LNCaP clone FGC (cell line): ENCODE data around the gene SPINK5.

Source experiments
- DNase-seq: peaks from one replicate; pipeline ENCODE4 v3.0.0-alpha.2; 2011; ENCODE audit warnings: low read depth
- H3K4me3 ChIP-seq: 2 replicates; pipeline ENCODE4 v1.5.1; 2011; ENCODE audit warnings: mild to moderate bottlenecking, low read depth, low read length, control low read depth
- TF ChIP-seq, protein P1 (sequence below): IDR thresholded peaks from 2 replicates; pipeline ENCODE4 v1.5.1; 2012; ENCODE audit warnings: mild to moderate bottlenecking; ENCODE audit not compliant: control insufficient read depth, insufficient read depth; ENCODE audit errors: extremely low read depth

The SPINK5 gene, protein sequence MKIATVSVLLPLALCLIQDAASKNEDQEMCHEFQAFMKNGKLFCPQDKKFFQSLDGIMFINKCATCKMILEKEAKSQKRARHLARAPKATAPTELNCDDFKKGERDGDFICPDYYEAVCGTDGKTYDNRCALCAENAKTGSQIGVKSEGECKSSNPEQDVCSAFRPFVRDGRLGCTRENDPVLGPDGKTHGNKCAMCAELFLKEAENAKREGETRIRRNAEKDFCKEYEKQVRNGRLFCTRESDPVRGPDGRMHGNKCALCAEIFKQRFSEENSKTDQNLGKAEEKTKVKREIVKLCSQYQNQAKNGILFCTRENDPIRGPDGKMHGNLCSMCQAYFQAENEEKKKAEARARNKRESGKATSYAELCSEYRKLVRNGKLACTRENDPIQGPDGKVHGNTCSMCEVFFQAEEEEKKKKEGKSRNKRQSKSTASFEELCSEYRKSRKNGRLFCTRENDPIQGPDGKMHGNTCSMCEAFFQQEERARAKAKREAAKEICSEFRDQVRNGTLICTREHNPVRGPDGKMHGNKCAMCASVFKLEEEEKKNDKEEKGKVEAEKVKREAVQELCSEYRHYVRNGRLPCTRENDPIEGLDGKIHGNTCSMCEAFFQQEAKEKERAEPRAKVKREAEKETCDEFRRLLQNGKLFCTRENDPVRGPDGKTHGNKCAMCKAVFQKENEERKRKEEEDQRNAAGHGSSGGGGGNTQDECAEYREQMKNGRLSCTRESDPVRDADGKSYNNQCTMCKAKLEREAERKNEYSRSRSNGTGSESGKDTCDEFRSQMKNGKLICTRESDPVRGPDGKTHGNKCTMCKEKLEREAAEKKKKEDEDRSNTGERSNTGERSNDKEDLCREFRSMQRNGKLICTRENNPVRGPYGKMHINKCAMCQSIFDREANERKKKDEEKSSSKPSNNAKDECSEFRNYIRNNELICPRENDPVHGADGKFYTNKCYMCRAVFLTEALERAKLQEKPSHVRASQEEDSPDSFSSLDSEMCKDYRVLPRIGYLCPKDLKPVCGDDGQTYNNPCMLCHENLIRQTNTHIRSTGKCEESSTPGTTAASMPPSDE

DNA sequence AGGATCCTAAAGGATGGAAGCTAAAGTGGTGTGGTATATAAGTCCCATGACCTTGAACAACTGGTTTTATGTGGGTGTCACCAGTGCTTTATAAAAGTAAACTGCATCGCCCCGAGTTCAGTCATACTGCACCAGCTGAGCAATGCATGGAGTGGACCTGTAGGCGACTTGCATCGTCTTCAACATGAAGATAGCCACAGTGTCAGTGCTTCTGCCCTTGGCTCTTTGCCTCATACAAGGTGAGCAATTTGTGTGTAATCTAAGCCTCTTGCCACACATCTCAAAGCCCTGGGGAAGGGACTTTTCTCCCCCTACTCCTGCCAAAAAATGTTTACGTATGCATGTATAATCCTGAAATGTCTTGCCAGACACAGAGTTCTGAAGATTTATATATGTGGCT lies at the start of gene SPINK5:
SPINK5 (plus strand) TSS at position 120 of the 400 bp plus-strand sequence; CDS start at position 185, 65 bp downstream.
- TF ChIP-seq, protein P1, sequence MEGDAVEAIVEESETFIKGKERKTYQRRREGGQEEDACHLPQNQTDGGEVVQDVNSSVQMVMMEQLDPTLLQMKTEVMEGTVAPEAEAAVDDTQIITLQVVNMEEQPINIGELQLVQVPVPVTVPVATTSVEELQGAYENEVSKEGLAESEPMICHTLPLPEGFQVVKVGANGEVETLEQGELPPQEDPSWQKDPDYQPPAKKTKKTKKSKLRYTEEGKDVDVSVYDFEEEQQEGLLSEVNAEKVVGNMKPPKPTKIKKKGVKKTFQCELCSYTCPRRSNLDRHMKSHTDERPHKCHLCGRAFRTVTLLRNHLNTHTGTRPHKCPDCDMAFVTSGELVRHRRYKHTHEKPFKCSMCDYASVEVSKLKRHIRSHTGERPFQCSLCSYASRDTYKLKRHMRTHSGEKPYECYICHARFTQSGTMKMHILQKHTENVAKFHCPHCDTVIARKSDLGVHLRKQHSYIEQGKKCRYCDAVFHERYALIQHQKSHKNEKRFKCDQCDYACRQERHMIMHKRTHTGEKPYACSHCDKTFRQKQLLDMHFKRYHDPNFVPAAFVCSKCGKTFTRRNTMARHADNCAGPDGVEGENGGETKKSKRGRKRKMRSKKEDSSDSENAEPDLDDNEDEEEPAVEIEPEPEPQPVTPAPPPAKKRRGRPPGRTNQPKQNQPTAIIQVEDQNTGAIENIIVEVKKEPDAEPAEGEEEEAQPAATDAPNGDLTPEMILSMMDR, result no peak
- DNase-seq, result no peak
- H3K4me3 ChIP-seq, result no peak within 1 kb of the TSS

DNA sequence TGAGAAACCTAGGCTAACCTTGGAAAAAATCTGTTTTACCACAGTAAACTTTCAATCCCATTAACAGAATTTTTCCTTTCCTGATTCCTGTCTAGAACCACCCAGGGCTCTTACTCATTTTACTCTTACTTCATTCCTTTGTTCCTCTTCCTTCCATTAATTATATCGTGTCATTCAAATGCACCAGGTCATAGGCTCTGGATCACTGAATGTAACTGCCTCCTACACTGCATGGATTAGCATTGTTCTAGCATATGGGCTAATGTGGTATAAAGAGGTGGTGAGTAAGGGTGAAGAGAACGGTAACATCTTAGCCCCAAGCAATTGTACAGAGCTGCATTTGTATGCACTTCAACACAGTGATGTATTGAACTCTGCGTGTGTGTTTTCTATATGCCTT lies 49.5 kb upstream of the SPINK5 start:
- DNase-seq, result no peak
- TF ChIP-seq, protein P1, result no peak
- no peak overlapping the region for H3K4me3 ChIP-seq

DNA sequence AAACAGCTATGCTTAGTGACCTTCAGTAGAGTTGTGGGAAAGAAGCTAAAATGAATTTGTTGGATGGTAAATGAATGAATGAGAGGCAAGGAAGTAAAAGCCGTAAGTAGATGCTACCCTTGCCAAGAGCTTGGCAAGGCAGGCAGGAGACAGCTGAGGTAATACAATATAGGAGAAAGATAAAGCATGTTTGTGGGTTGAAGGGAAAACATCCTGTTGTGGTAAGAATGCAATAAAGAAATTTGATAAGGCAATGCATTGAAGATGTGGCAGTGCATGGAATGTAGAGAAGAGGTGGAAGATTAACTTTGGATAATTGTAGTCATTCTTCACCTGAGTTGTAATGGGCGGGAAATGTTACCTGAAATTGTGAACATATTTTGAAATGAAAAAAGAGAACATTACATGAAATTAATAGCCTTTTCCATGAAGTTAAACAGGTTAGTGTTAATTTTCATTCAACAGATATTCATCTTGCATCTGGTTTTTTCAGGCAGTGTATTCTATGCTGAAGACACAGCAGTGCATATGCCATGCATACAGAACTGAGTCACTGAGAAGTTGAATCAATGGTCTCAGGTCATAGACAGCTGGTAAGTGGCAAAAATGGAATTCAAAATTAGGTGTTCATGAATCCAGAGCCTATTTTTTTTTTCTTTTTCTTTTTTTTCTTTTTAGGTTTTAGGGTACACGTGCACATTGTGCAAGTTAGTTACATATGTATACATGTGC lies 43.4 kb upstream of the SPINK5 start:
- DNase-seq, result no peak
- TF ChIP-seq, protein P1, result no peak
- H3K4me3 ChIP-seq, result no peak overlapping the region

DNA sequence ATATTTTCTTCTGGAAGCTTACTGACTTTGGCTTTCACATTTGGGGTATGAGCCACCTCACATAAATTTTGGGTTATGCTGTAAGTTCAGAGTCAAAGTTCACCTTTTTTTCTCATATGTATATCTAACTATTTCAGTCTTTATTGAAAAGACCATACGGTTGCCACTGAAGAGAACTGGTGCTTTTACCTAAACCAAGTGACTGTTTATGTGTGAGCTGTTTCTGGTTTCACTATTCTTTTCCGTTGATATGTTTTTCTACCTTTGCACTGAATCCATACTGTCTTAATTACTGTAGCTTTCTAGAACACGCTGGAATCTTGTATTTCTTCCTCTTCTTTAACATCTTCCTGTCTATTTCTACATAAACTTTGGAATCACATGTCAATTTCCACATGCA lies 36.3 kb upstream of the SPINK5 start:
- DNase-seq, result no peak
- TF ChIP-seq, protein P1, result no peak
- H3K4me3 ChIP-seq, result no peak overlapping the region

DNA sequence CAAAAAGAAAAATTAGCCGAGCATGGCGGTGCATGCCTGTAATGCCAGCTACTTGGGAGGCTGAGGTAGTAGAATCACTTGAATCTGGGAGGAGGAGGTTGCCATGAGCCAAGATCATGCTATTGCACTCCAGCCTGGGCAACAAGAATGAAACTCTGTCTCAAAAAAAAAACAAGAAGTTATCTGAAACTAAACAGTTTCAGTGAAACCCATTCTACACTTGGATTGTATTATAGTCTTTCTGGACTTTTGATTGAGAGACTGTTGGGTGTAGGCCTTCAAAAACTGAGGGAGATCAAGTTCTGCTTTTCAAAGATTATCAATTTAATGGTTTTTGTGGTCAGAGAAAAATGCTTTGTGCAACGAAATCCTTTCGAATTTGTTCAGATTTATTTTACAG lies 34.6 kb upstream of the SPINK5 start:
- DNase-seq, result no peak
- no peak overlapping the region for H3K4me3 ChIP-seq
- TF ChIP-seq, protein P1, result no peak

DNA sequence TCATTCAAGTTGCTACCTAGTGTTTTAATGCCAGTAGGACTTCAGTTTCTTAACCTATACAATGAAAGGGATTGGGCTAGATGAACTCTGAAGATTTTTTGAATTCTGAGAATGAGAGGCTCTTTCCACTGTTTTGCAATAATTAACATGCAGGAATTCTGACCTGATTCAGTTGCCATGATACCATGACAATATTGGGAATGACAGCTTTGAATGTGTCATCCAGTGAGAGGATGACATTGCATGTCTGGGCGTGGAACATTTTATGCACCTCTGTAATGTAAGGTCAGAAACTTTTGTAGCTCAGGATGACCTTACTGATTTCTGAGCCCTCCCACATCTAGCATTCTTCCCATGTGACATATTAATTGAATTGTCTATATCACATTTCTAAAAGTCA lies 30.6 kb upstream of the SPINK5 start:
- H3K4me3 ChIP-seq, result no peak overlapping the region
- TF ChIP-seq, protein P1, result no peak
- DNase-seq, result no peak
